AG04449 (cell line): ENCODE data around the gene P2RX7.
"Not testable (repeated sequence)": the region's sequence is repeated elsewhere in the genome, so short reads cannot be mapped to it uniquely, and the experiment has no call there.

Experiments used
- CTCF ChIA-PET: fragments of 350-600 bp; formaldehyde crosslinking; extraction: SDS; loops from one replicate; lab custom pipeline; 2021; ENCODE audit warnings: antibody characterized with exemption; lab: Yijun Ruan, JAX
- POLR2A ChIA-PET: fragments of 400-600, 350-600 bp; formaldehyde crosslinking; extraction: SDS; loops from one replicate; lab custom pipeline; 2020; ENCODE audit warnings: antibody characterized with exemption, inconsistent platforms; lab: Yijun Ruan, JAX
- DNase-seq: peaks from one replicate; pipeline ENCODE4 v3.0.0-alpha.2; 2010; ENCODE audit warnings: low read depth, low spot score
- H3K4me3 ChIP-seq: 2 replicates; pipeline ENCODE4 v1.5.1; 2011; ENCODE audit warnings: low read depth, mild to moderate bottlenecking, control low read depth, low read length
- TF ChIP-seq, protein P1 (sequence below): IDR thresholded peaks from one replicate; pipeline ENCODE4 v1.5.1; 2011; ENCODE audit warnings: mild to moderate bottlenecking, moderate library complexity, low read length, control low read depth, inconsistent platforms; ENCODE audit not compliant: insufficient read depth; ENCODE audit errors: missing control alignments

The P2RX7 gene

GRCh38 chr12:121154793-121155375, 22.2 kb downstream of the P2RX7 start:
- CTCF ChIA-PET = no interaction called here
- no peak overlapping the region for H3K4me3 ChIP-seq
- DNase-seq = no peak
- POLR2A ChIA-PET = no interaction called here
- TF ChIP-seq, protein P1, sequence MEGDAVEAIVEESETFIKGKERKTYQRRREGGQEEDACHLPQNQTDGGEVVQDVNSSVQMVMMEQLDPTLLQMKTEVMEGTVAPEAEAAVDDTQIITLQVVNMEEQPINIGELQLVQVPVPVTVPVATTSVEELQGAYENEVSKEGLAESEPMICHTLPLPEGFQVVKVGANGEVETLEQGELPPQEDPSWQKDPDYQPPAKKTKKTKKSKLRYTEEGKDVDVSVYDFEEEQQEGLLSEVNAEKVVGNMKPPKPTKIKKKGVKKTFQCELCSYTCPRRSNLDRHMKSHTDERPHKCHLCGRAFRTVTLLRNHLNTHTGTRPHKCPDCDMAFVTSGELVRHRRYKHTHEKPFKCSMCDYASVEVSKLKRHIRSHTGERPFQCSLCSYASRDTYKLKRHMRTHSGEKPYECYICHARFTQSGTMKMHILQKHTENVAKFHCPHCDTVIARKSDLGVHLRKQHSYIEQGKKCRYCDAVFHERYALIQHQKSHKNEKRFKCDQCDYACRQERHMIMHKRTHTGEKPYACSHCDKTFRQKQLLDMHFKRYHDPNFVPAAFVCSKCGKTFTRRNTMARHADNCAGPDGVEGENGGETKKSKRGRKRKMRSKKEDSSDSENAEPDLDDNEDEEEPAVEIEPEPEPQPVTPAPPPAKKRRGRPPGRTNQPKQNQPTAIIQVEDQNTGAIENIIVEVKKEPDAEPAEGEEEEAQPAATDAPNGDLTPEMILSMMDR = no peak

- TF ChIP-seq, protein P1 = no peak
- ChIA-PET CTCF (interaction anchor here (0.8 to 0.9 kb wide), 2 partner anchors 46 to 508 kb away, joined by 3 read pairs; no protein-coding TSS in a partner anchor), POLR2A (no interaction called here)
- H3K4me3 ChIP-seq = no peak overlapping the region
- DNase-seq = no peak
Observed at GRCh38 chr12:121156365-121156764, 23.7 kb downstream of the P2RX7 start.

- ChIA-PET POLR2A (no interaction called here), CTCF (interaction anchor here (1.0 kb wide), 1 partner anchor 11 kb away, joined by 3 read pairs; no protein-coding TSS in a partner anchor)
- no peak overlapping the region for H3K4me3 ChIP-seq
- TF ChIP-seq, protein P1 = no peak
- no peak for DNase-seq
Observed at GRCh38 chr12:121158085-121158484, 25.4 kb downstream of the P2RX7 start.

- CTCF ChIA-PET = interaction anchor here (1.0 kb wide), 1 partner anchor 10 kb away, joined by 3 read pairs; no protein-coding TSS in a partner anchor
- H3K4me3 ChIP-seq, DNase-seq, POLR2A ChIA-PET: not testable (repeated sequence)
Observed at GRCh38 chr12:121158728-121159351, 26.2 kb downstream of the P2RX7 start.

DNA sequence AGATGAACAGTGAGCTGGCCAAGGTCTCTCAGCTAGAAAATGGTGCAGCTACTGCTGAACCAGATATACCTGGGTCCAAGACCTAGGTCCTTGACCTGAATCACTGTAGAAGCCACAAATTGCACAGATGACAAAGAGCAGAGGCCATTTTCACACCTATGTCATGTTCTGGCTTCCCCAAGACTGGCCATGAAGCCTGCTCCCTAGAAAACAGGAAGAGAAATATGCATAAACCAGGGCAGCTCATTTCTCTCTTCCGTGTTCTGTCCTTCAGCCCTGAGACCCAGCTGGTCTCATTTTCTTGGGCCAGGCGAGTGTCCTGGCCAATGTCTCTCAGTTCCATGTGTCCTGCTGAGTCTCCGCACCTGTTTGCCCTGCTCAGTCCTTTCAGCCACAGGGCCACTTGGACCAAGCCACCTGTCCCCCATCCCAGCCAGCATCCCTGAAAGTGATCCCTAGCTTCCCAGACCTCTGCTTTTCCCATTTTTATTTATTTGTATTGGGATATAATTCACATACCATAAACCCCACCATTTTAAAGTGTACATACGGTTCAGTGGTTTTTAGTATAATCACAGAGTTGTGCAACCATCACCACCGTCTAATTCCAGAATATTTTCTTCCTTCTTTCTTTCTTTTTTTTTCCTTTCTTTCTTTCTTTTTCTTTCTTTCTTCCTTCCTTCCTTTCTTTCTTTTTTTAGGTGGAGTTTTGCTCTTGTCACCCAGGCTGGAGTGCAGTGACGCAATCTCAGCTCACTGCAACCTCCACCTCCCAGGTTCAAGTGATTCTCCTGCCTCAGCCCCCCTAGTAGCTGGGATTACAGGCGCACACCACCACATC, 27.0 kb downstream of the P2RX7 start:
- no peak overlapping the region for H3K4me3 ChIP-seq
- ChIA-PET POLR2A (interaction anchor here (0.7 kb wide), 1 partner anchor 62 kb away, joined by 3 read pairs; no protein-coding TSS in a partner anchor), CTCF (no interaction called here)
- no peak for DNase-seq
- TF ChIP-seq, protein P1 = no peak

GRCh38 chr12:121162384-121162783, 29.7 kb downstream of the P2RX7 start:
- no peak overlapping the region for H3K4me3 ChIP-seq
- ChIA-PET POLR2A (no interaction called here), CTCF (no interaction called here)
- TF ChIP-seq, protein P1 = no peak
- no peak for DNase-seq
